Thyroid gland (tissue), 4 donors: ENCODE results near the gene UBE2Q1.

Source experiments
- POLR2A ChIP-seq, 2 donors: fragments of 450-650 bp; IDR thresholded peaks; one replicate each; pipeline ENCODE4 v1.6.1; 2017; ENCODE audit warnings: antibody characterized with exemption in 2 of 2, mild to moderate bottlenecking in 2 of 2, moderate library complexity in 1 of 2
- TF ChIP-seq, protein P1 (sequence below), 6 experiments: fragments of 200-600 bp in 3 of 6; fragments of 450-650 bp in 3 of 6; sonication (generic) in 3 of 6; IDR thresholded peaks; one replicate each; pipeline ENCODE4 v1.5.1; 2016 to 2019; ENCODE audit warnings: antibody characterized with exemption in 6 of 6, mild to moderate bottlenecking in 2 of 6, inconsistent platforms in 1 of 6, moderate library complexity in 1 of 6

- TF ChIP-seq, protein P1, sequence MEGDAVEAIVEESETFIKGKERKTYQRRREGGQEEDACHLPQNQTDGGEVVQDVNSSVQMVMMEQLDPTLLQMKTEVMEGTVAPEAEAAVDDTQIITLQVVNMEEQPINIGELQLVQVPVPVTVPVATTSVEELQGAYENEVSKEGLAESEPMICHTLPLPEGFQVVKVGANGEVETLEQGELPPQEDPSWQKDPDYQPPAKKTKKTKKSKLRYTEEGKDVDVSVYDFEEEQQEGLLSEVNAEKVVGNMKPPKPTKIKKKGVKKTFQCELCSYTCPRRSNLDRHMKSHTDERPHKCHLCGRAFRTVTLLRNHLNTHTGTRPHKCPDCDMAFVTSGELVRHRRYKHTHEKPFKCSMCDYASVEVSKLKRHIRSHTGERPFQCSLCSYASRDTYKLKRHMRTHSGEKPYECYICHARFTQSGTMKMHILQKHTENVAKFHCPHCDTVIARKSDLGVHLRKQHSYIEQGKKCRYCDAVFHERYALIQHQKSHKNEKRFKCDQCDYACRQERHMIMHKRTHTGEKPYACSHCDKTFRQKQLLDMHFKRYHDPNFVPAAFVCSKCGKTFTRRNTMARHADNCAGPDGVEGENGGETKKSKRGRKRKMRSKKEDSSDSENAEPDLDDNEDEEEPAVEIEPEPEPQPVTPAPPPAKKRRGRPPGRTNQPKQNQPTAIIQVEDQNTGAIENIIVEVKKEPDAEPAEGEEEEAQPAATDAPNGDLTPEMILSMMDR (IDR thresholded peaks at IDR 0.05): no peak
- no peak for TF ChIP-seq POLR2A (IDR thresholded peaks at IDR 0.05)
These were observed 55.7 kb downstream of the UBE2Q1 start for GRCh38 chr1:154502744-154503115.
